Brain microvascular endothelial cell (primary cell): ENCODE results near the gene TSSK6.

Experiments used
- DNase-seq: peaks from one replicate; pipeline ENCODE4 v3.0.0-alpha.2; 2020
- H3K27ac ChIP-seq: fragments of 250-450 bp; sonication (Bioruptor Pico); 2 replicates; pipeline ENCODE4 v1.5.1; 2020; ENCODE audit warnings: mild to moderate bottlenecking, moderate library complexity
- H3K27me3 ChIP-seq: fragments of 250-450 bp; sonication (Bioruptor Pico); replicated peaks from 2 replicates; pipeline ENCODE4 v1.5.1; 2020; ENCODE audit warnings: mild to moderate bottlenecking
- H3K36me3 ChIP-seq: fragments of 250-450 bp; sonication (Bioruptor Pico); replicated peaks from 2 replicates; pipeline ENCODE4 v1.5.1; 2020; ENCODE audit warnings: mild to moderate bottlenecking
- H3K4me3 ChIP-seq: 2 replicates; pipeline ENCODE4 v1.5.1; 2011; ENCODE audit warnings: low read depth, mild to moderate bottlenecking, control low read depth, low read length, moderate library complexity
- CTCF ChIP-seq: IDR thresholded peaks from 2 replicates; pipeline ENCODE4 v1.5.1; 2011; ENCODE audit warnings: low read depth, mild to moderate bottlenecking, moderate library complexity, low read length, control low read depth, inconsistent platforms; ENCODE audit errors: missing control alignments
- in situ Hi-C: cut with HindIII; loops from 2 replicates; pipeline ENCODE4 v1.10.0; 2017; ENCODE audit warnings: low sequenced_read_pairs, low pct_ligation_motif_present

Gene TSSK6

DNA sequence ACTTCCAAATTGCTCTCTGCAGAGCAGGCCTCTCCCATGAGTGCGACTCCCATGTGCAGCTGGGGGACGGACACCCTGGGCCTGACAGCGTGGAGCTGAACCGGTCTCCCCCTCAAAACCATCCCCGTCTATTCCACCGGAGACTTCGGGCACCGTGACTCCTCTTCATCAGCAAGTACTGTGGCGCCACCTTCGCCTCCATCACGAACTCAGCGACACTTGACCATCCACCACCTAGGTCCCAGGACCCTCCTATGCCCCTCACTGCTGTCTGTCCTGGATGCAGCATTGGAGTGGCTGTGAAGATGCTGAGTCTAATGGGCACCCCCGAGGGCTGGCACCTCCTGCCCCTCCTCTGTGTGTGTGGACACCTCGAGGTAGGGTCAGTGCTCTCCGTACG is 43.3 kb upstream of the TSSK6 start:
- H3K27ac ChIP-seq, result no peak overlapping the region
- H3K36me3 ChIP-seq, result no peaks in the 10 kb centered on the region
- TF ChIP-seq CTCF, result no peak
- no peak for DNase-seq
- H3K27me3 ChIP-seq, result no peaks in the 10 kb centered on the region
- in situ Hi-C loops, result no loop called here
- no peak overlapping the region for H3K4me3 ChIP-seq

DNA sequence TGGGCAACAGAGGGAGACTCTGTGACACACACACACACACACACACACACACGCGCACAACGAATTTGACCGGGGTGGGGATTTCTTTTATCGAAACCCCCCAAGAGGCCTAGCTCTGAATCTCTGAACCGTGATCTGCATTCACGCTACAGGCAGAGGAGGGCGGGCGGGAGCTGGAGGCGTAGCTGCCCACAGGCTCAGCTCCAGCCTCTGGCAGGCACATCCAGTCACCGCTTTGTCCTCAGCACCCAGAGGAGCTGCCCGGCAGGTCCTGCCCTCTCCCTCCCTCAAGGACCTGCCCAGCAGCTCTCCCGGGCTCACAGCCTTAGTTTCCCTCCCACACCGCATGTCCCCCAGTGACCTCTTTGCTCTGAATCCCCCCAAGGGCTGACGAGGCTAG is 42.7 kb upstream of the TSSK6 start:
- Histone ChIP-seq H3K27ac (no peak overlapping the region), H3K36me3 (no peaks in the 10 kb centered on the region), H3K27me3 (no peaks in the 10 kb centered on the region), H3K4me3 (no peak overlapping the region)
- in situ Hi-C loops, result no loop called here
- no peak for DNase-seq
- no peak for TF ChIP-seq CTCF

- DNase-seq, result no peak
- no peak overlapping the region for H3K4me3 ChIP-seq
- no peak overlapping the region for H3K27ac ChIP-seq
- in situ Hi-C loops, result no loop called here
- no peaks in the 10 kb centered on the region for H3K27me3 ChIP-seq
- H3K36me3 ChIP-seq, result no peaks in the 10 kb centered on the region
- peak; percentile 83 for TF ChIP-seq CTCF
These were observed 39.0 kb upstream of the TSSK6 start for GRCh38 chr19:19554074-19555023.

DNA sequence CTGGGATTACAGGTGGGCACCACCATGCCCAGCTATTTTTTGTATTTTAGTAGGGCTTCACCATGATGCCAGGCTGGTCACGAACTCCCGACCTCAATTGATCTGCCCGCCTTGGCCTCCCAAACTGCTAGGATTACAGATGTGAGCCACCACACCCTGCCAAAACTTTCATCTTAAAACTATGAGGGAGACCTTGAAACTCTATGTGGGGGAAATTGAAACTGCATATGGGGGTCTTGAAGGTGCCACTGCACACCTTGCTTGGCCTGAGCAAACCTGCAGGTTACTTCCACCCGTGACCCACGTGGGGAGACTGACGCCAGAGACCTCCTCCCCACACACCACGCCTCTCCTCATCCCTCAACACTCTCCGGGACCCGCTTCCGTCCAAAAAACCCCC is 38.3 kb upstream of the TSSK6 start:
- Histone ChIP-seq H3K36me3 (no peaks in the 10 kb centered on the region), H3K27ac (no peak overlapping the region), H3K27me3 (no peaks in the 10 kb centered on the region), H3K4me3 (no peak overlapping the region)
- no peak for DNase-seq
- no peak for TF ChIP-seq CTCF
- in situ Hi-C loops, result no loop called here

DNA sequence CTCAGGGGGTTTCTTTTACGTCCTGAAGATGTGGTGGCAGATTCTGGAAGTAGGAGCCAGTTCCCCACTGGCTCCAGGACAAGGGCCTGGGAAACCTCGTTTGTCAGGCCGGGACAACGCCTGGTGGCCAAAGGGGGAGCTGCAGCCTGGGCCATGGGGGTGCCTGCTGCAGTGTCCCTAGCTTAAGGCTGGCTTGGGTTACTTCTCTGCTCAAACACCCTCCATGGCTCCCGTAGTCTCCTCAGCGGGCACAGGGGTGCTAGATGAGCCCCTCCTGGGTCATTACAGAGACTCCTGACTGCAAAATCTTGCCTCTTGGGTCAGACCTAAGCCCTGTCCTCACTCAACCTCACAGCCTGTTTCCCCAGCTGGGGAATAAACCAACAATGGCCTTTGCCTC is 37.5 kb upstream of the TSSK6 start:
- Histone ChIP-seq H3K27me3 (peaks cover 4% of the 10 kb centered on the region), H3K27ac (no peak overlapping the region), H3K36me3 (no peaks in the 10 kb centered on the region), H3K4me3 (no peak overlapping the region)
- in situ Hi-C loops, result no loop called here
- peak; percentile 36 for DNase-seq
- peak; percentile 83 for TF ChIP-seq CTCF

- in situ Hi-C loops, result no loop called here
- TF ChIP-seq CTCF, result no peak
- Histone ChIP-seq H3K4me3 (no peak overlapping the region), H3K27ac (no peak overlapping the region), H3K36me3 (no peaks in the 10 kb centered on the region), H3K27me3 (peaks cover 4% of the 10 kb centered on the region)
- no peak for DNase-seq
These were observed 36.5 kb upstream of the TSSK6 start for GRCh38 chr19:19551853-19552192.
